ENCODE results near the gene TTC9C. TPM values are rescaled to one million over a fixed set of nuclear protein-coding genes. Genes with fewer than 3 reads are reported as not detected.

The TTC9C gene
- total and polyA plus RNA-seq, 2 of the 8 experiments (the other 6 are each of a cell fraction or from before 2014, with no cell fraction given) = 25.4 to 34.1 TPM

DNA sequence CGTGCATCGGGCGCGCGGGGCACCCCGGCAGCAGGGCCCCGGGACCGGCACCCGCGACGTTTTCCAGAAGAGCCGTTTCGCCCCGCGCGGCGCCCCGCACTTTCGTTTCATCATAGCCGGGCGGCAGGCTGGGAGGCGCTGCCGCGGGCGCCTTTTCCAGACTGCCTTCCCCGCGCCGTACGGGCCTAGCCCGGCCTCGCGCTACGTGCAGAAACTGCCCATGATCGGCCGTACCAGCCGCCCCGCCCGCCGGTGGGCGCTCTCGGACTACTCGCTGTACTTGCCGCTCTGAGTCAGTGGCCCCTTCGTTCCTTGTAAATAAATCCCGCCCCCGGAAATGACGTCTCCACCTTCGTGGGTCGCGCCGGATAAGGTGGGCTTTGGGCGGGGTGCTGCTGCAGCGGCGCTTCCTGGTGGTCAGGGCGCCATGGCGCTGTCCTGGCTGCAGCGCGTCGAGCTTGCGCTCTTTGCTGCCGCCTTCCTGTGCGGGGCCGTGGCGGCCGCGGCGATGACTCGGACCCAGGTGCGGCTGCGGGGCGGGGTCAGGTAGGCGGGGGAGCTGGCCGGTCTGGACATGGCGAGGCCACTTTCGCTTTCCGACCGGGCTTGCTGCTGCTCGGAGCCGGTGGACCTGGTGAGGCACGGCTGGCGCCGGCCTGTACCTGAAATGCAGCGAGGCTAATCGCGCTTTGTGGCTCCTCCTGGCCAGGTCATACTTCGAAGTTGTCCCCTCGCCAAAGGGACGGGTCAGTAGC is 58.9 kb downstream of the TTC9C start, which contains the start of gene TMEM179B (continued):
- no peak for TF ChIP-seq SP4 (IDR thresholded peaks at IDR 0.05; ENCODE audit: low read length)
- peak; percentile 58 for TF ChIP-seq KDM5A (IDR thresholded peaks at IDR 0.05; ENCODE audit: low read length)
- TF ChIP-seq CREB1 (IDR thresholded peaks at IDR 0.05) = peak; percentile 95
- TF ChIP-seq BCL11A (IDR thresholded peaks at IDR 0.05; ENCODE audit: low read depth in 2 of 2, low read length in 2 of 2) = no peak
- no peak for TF ChIP-seq CHD1 (IDR thresholded peaks at IDR 0.05; ENCODE audit: low read depth, low read length)
- peak in 1 of 2 experiments; percentile 71; a peak in 1 of 3 replicates for TF ChIP-seq EP300 (IDR thresholded peaks at IDR 0.05; ENCODE audit: borderline replicate concordance in 1 of 2, low read depth in 2 of 2, low read length in 2 of 2)
- TF ChIP-seq JUND (IDR thresholded peaks at IDR 0.05; ENCODE audit: low read length) = peak; percentile 65; the same call in 1 of the 2 replicates
- peak; percentile 74 for TF ChIP-seq GTF2F1 (IDR thresholded peaks at IDR 0.05; ENCODE audit: borderline replicate concordance, low read depth, low read length)
- TF ChIP-seq, protein P1, sequence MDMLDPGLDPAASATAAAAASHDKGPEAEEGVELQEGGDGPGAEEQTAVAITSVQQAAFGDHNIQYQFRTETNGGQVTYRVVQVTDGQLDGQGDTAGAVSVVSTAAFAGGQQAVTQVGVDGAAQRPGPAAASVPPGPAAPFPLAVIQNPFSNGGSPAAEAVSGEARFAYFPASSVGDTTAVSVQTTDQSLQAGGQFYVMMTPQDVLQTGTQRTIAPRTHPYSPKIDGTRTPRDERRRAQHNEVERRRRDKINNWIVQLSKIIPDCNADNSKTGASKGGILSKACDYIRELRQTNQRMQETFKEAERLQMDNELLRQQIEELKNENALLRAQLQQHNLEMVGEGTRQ (IDR thresholded peaks at IDR 0.05; ENCODE audit: low read length) = no peak; the same call in 1 of the 2 replicates
- TF ChIP-seq ZNF274 (IDR thresholded peaks at IDR 0.05; ENCODE audit: borderline replicate concordance, extremely low read depth, low read length) = no peak
- TF ChIP-seq PHF8 (conservative IDR thresholded peaks at IDR 0.05; ENCODE audit: low read depth, low read length) = peak; percentile 92
- peak; percentile 88 for TF ChIP-seq TAF1 (IDR thresholded peaks at IDR 0.05; ENCODE audit: low read depth, low read length)
- TF ChIP-seq KDM4A (IDR thresholded peaks at IDR 0.05; ENCODE audit: low read depth, low read length, severe bottlenecking) = peak; percentile 3
- peak; percentile 44 to 51 for TF ChIP-seq RAD21 (IDR thresholded peaks at IDR 0.05 in 1 of 2, conservative IDR thresholded peaks at IDR 0.05 in 1 of 2; ENCODE audit: low read depth in 2 of 2, low read length in 2 of 2)
- TF ChIP-seq ASH2L (IDR thresholded peaks at IDR 0.05; ENCODE audit: low read length) = peak; percentile 77
- no peak for TF ChIP-seq SIRT6 (IDR thresholded peaks at IDR 0.05; ENCODE audit: low read length)
- peak; percentile 87 for TF ChIP-seq TBP (IDR thresholded peaks at IDR 0.05; ENCODE audit: low read depth, low read length)
- TF ChIP-seq NRF1 (IDR thresholded peaks at IDR 0.05; ENCODE audit: low read depth, low read length) = 0 out of 2 replicates have a peak, but pooled peaks have one; percentile 9
- TF ChIP-seq CBX5 (IDR thresholded peaks at IDR 0.05; ENCODE audit: low read depth, low read length) = no peak
- TF ChIP-seq, protein P2, sequence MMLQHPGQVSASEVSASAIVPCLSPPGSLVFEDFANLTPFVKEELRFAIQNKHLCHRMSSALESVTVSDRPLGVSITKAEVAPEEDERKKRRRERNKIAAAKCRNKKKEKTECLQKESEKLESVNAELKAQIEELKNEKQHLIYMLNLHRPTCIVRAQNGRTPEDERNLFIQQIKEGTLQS (IDR thresholded peaks at IDR 0.05; ENCODE audit: insufficient read depth, low read depth, low read length) = 0 out of 2 replicates have a peak, but pooled peaks have one; percentile 14
- TF ChIP-seq SIN3A (conservative IDR thresholded peaks at IDR 0.05 in 1 of 2, IDR thresholded peaks at IDR 0.05 in 1 of 2; ENCODE audit: low read depth in 1 of 2, low read length in 2 of 2) = peak in 1 of 2 experiments; percentile 70; a peak in 3 of 4 replicates
- TF ChIP-seq CHD2 (IDR thresholded peaks at IDR 0.05; ENCODE audit: low read length) = no peak; the same call in 1 of the 2 replicates

Data from H1 (cell line).